GM12873 (cell line): ENCODE measurements around the gene AMZ1.

Experiments
- TF ChIP-seq, protein P1 (sequence below): IDR thresholded peaks from 2 replicates; pipeline ENCODE4 v1.5.1; 2012; ENCODE audit warnings: low read depth, mild to moderate bottlenecking, moderate library complexity, low read length, control low read depth; ENCODE audit not compliant: insufficient read depth; ENCODE audit errors: missing control alignments

The AMZ1 gene

DNA sequence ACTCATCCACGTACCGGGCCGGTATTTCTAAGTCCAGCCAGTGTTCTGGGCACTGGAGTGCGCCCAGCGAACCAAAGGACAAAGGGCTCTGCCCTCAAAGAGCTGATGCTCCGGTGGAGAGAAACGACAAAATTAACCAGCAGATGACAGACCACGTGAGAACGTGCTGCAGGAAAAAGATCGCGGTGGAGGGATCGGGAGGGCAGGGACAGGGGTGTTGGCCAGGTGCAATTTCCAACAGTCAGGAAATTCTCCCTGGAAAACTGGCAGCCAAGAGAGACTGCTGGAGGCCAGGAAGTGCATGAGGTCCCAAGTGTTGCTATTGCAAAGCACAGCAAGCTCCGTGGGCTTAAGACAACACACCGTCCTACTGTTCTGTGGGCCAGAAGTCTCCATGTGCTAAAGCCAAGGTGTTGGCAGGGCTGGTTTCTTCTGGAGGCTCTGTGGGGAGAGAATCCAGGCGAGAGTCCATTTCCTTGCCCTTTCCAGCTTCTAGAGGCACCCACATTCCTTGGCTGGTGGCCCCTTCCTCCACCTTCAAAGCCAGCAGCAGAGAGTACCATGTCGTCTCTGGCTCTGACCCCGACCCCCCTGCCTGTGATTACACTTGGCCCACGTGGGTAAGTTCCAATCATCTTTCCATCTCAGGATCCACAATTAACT, 21.3 kb upstream of the AMZ1 start:
- TF ChIP-seq, protein P1, sequence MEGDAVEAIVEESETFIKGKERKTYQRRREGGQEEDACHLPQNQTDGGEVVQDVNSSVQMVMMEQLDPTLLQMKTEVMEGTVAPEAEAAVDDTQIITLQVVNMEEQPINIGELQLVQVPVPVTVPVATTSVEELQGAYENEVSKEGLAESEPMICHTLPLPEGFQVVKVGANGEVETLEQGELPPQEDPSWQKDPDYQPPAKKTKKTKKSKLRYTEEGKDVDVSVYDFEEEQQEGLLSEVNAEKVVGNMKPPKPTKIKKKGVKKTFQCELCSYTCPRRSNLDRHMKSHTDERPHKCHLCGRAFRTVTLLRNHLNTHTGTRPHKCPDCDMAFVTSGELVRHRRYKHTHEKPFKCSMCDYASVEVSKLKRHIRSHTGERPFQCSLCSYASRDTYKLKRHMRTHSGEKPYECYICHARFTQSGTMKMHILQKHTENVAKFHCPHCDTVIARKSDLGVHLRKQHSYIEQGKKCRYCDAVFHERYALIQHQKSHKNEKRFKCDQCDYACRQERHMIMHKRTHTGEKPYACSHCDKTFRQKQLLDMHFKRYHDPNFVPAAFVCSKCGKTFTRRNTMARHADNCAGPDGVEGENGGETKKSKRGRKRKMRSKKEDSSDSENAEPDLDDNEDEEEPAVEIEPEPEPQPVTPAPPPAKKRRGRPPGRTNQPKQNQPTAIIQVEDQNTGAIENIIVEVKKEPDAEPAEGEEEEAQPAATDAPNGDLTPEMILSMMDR, result no peak

GRCh38 chr7:2667843-2668242, 20.2 kb upstream of the AMZ1 start:
- TF ChIP-seq, protein P1, result no peak

DNA sequence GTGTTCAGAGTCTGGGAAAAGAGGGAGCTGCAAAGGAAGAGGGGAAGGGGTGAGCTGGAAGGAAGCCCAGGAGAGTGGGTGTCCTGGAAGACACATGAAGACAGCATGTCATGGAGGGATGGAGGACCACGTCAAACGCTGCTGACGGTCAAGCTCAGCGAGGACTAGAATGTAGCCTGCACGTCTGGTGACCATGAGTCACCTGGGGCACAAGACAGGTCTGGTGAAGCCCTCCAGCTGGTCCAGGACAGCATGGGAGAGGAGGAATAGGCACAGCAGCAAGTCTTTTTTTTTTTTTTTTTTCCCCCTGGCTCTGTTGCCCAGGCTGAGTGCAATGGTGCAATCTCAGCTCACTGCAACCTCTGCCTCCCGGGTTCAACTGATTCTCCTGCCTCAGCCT, 19.6 kb upstream of the AMZ1 start:
- TF ChIP-seq, protein P1, result no peak

GRCh38 chr7:2670171-2670570, 17.8 kb upstream of the AMZ1 start:
- TF ChIP-seq, protein P1, result no peak

DNA sequence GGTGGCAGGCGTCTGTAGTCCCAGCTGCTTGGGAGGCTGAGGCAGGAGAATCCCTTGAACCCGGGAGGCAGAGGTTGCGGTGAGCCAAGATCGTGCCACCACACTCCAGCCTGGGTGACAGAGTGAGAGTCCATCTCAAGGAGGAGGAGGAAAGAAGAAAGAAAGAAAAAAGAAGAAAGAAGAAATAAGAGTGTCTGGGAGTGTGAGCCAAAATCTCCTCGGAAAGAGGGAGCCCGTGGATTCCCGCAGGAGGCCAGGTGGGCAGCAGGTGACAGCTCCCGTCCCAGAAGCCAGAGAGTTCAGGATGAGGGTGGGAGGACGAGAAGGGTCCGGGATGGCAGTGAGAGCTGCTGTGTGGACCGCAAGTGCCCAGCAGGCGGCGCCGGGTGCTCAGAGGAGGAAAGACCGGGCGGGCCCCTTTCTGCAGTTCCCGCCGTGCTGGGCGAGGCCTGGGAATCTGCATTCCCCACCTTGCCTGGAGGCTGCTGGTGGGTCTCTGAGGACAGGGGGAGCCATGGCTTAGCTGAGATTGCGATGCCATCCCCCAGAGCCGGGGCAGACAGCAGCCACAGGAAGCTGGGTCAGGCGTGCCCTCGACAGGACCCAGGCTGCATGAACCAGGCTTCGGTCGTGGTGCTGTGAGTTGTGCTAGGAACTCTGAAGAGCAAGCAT, 17.1 kb upstream of the AMZ1 start:
- TF ChIP-seq, protein P1, result peak; percentile 97

GRCh38 chr7:2673934-2674333, 14.1 kb upstream of the AMZ1 start:
- TF ChIP-seq, protein P1, result no peak

DNA sequence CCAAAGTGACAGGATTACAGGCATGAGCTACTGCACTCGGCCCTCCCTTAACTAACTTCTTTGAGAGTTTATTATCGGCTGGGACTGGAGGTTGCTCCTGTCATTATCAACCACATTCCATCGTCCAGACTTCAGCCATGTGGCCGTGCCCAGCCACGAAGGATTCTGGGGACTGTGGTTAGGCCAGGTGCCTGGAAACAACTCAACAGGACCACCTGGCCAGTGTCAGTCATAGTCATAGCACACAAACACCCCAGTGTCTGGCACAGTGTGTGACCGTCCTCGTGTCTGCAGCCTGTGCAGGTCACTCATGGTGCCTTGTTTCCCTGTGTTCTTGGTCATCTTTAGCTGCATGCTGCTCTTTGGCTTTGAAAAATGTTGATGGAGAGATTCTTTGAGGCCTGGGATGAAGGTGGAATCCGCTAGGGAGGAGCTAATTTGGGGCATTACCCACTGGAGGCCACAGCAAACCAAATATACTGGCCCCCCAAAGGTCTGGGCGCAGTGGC, 12.7 kb upstream of the AMZ1 start:
- TF ChIP-seq, protein P1, result no peak
